Immature natural killer cell (primary cell): ENCODE results near the gene SORCS2. TPM values are rescaled to one million over a fixed set of nuclear protein-coding genes. Genes with fewer than 3 reads are reported as not detected.
A peak's percentile ranks its signal among the peaks of the same experiment; 100 is the strongest.

Experiments
- DNase-seq, 3 donors: peaks; one replicate each; pipeline ENCODE4 v3.0.0; 2022; ENCODE audit warnings: mixed read lengths in 1 of 3
- H3K27ac Mint-ChIP-seq, 6 donors: one replicate each; pipeline ENCODE4 v1.8.0; 2020; ENCODE audit warnings: mixed read lengths in 6 of 6, mild to moderate bottlenecking in 5 of 6, inconsistent platforms in 4 of 6, moderate library complexity in 3 of 6
- H3K27me3 Mint-ChIP-seq, 3 donors: one replicate each; pipeline ENCODE4 v1.8.0; 2020 to 2021; ENCODE audit warnings: low read depth in 3 of 3, mild to moderate bottlenecking in 3 of 3, mixed read lengths in 3 of 3, moderate library complexity in 3 of 3, inconsistent platforms in 1 of 3
- H3K36me3 Mint-ChIP-seq, 3 donors: one replicate each; pipeline ENCODE4 v1.8.0; 2020; ENCODE audit warnings: mixed read lengths in 3 of 3, inconsistent platforms in 2 of 3, mild to moderate bottlenecking in 2 of 3
- H3K4me1 Mint-ChIP-seq, 2 donors: one replicate each; pipeline ENCODE4 v1.8.0; 2020; ENCODE audit warnings: inconsistent platforms in 2 of 2, mild to moderate bottlenecking in 2 of 2, mixed read lengths in 2 of 2, moderate library complexity in 1 of 2
- H3K4me3 Mint-ChIP-seq, 5 donors: one replicate each; pipeline ENCODE4 v1.8.0; 2020; ENCODE audit warnings: mild to moderate bottlenecking in 5 of 5, mixed read lengths in 5 of 5, inconsistent platforms in 3 of 5, moderate library complexity in 3 of 5
- H3K9me3 Mint-ChIP-seq, 6 donors: one replicate each; pipeline ENCODE4 v1.8.0; 2020; ENCODE audit warnings: mild to moderate bottlenecking in 6 of 6, mixed read lengths in 6 of 6, inconsistent platforms in 4 of 6, moderate library complexity in 3 of 6
- polyA plus RNA-seq, 3 donors: library from polyadenylated mRNA; unstranded; fragments of 300-500 nt; fragmentation: Illumina TruSeq; gene quantifications; one replicate each; pipeline ENCODE4 v1.2.3, GENCODE V29; 2021

SORCS2 gene
- polyA plus RNA-seq, 3 donors from 2014 or later: 0.04 to 0.16 TPM; not detected in 1

GRCh38 chr4:7486101-7486500, 293.8 kb downstream of the SORCS2 start:
- Mint-ChIP-seq H3K27me3 (peaks cover 9 to 13% (median 12%) of the 10 kb centered on the region in 3 donors), H3K27ac (no peak overlapping the region), H3K4me1 (no peaks in the 10 kb centered on the region), H3K36me3 (no peaks in the 10 kb centered on the region), H3K9me3 (no peaks in the 10 kb centered on the region), H3K4me3 (no peak overlapping the region)
- DNase-seq: no peak

GRCh38 chr4:7487502-7487901, 295.2 kb downstream of the SORCS2 start:
- no peak overlapping the region for H3K4me3 Mint-ChIP-seq
- no peaks in the 10 kb centered on the region for H3K36me3 Mint-ChIP-seq
- no peak for DNase-seq
- no peaks in the 10 kb centered on the region for H3K9me3 Mint-ChIP-seq
- H3K27ac Mint-ChIP-seq: no peak overlapping the region
- peaks cover 9 to 13% (median 12%) of the 10 kb centered on the region in 3 donors for H3K27me3 Mint-ChIP-seq
- no peaks in the 10 kb centered on the region for H3K4me1 Mint-ChIP-seq

- Mint-ChIP-seq H3K4me3 (no peak overlapping the region), H3K27ac (no peak overlapping the region)
These were observed 295.8 kb downstream of the SORCS2 start for GRCh38 chr4:7487998-7488671.

GRCh38 chr4:7491915-7492314, 299.6 kb downstream of the SORCS2 start:
- H3K4me3 Mint-ChIP-seq: no peak overlapping the region
- H3K9me3 Mint-ChIP-seq: no peaks in the 10 kb centered on the region
- no peaks in the 10 kb centered on the region for H3K4me1 Mint-ChIP-seq
- no peak overlapping the region for H3K27ac Mint-ChIP-seq
- H3K36me3 Mint-ChIP-seq: no peaks in the 10 kb centered on the region
- no peak for DNase-seq
- H3K27me3 Mint-ChIP-seq: peaks cover 7 to 12% (median 7%) of the 10 kb centered on the region in 3 donors

More at GRCh38 chr4:7487998-7488671, 295.8 kb downstream of the SORCS2 start:
- H3K27me3 Mint-ChIP-seq: peaks cover 9 to 13% (median 12%) of the 10 kb centered on the region in 3 donors
- no peaks in the 10 kb centered on the region for H3K4me1 Mint-ChIP-seq
- DNase-seq: no peak
- H3K9me3 Mint-ChIP-seq: no peaks in the 10 kb centered on the region
- H3K36me3 Mint-ChIP-seq: no peaks in the 10 kb centered on the region

GRCh38 chr4:7498446-7499200, 306.3 kb downstream of the SORCS2 start:
- peaks cover 5 to 8% of the 10 kb centered on the region in 2 donors for H3K4me1 Mint-ChIP-seq
- H3K27ac Mint-ChIP-seq: peak overlapping the region in 2 of 6 donors; percentile 13 to 61
- no peaks in the 10 kb centered on the region for H3K36me3 Mint-ChIP-seq
- peaks cover 2 to 6% (median 2%) of the 10 kb centered on the region in 3 donors for H3K27me3 Mint-ChIP-seq
- H3K4me3 Mint-ChIP-seq: no peak overlapping the region
- no peak for DNase-seq
- no peaks in the 10 kb centered on the region for H3K9me3 Mint-ChIP-seq

- Mint-ChIP-seq H3K4me3 (no peak overlapping the region), H3K9me3 (no peaks in the 10 kb centered on the region), H3K4me1 (peaks cover 5 to 8% of the 10 kb centered on the region in 2 donors), H3K36me3 (no peaks in the 10 kb centered on the region), H3K27me3 (peaks cover 0 to 6% (median 2%) of the 10 kb centered on the region in 3 donors), H3K27ac (no peak overlapping the region)
- DNase-seq: no peak
These were observed 307.3 kb downstream of the SORCS2 start for GRCh38 chr4:7499661-7500060.

GRCh38 chr4:7500404-7500803, 308.1 kb downstream of the SORCS2 start:
- no peaks in the 10 kb centered on the region for H3K9me3 Mint-ChIP-seq
- peaks cover 0 to 6% (median 2%) of the 10 kb centered on the region in 3 donors for H3K27me3 Mint-ChIP-seq
- H3K4me1 Mint-ChIP-seq: peaks cover 5 to 8% of the 10 kb centered on the region in 2 donors
- H3K36me3 Mint-ChIP-seq: no peaks in the 10 kb centered on the region
- DNase-seq: peak in 1 of 3 donors; percentile 21
- H3K4me3 Mint-ChIP-seq: no peak overlapping the region
- peak overlapping the region in 1 of 6 donors; percentile 67 for H3K27ac Mint-ChIP-seq

GRCh38 chr4:7501314-7501713, 309.0 kb downstream of the SORCS2 start:
- H3K36me3 Mint-ChIP-seq: no peaks in the 10 kb centered on the region
- no peaks in the 10 kb centered on the region for H3K9me3 Mint-ChIP-seq
- no peak overlapping the region for H3K27ac Mint-ChIP-seq
- peaks cover 5 to 8% of the 10 kb centered on the region in 2 donors for H3K4me1 Mint-ChIP-seq
- H3K27me3 Mint-ChIP-seq: peaks cover 2 to 6% (median 3%) of the 10 kb centered on the region in 3 donors
- no peak overlapping the region for H3K4me3 Mint-ChIP-seq
- no peak for DNase-seq

- Mint-ChIP-seq H3K36me3 (no peaks in the 10 kb centered on the region), H3K27me3 (peaks cover 2 to 3% (median 3%) of the 10 kb centered on the region in 3 donors), H3K9me3 (no peaks in the 10 kb centered on the region), H3K27ac (no peak overlapping the region), H3K4me1 (peaks cover 5 to 8% of the 10 kb centered on the region in 2 donors), H3K4me3 (no peak overlapping the region)
- DNase-seq: no peak
These were observed 309.5 kb downstream of the SORCS2 start for GRCh38 chr4:7501873-7502272.

- no peak overlapping the region for H3K4me3 Mint-ChIP-seq
- no peaks in the 10 kb centered on the region for H3K9me3 Mint-ChIP-seq
- H3K4me1 Mint-ChIP-seq: peaks cover 13 to 15% of the 10 kb centered on the region in 2 donors
- no peaks in the 10 kb centered on the region for H3K36me3 Mint-ChIP-seq
- no peak for DNase-seq
- H3K27ac Mint-ChIP-seq: peak overlapping the region in 1 of 6 donors; percentile 1
- peaks cover under 1 to 5% (median 2%) of the 10 kb centered on the region in 3 donors for H3K27me3 Mint-ChIP-seq
These were observed 311.4 kb downstream of the SORCS2 start for GRCh38 chr4:7503559-7504249.

GRCh38 chr4:7505116-7505900, 313.0 kb downstream of the SORCS2 start:
- DNase-seq: no peak
- Mint-ChIP-seq H3K4me3 (no peak overlapping the region), H3K27ac (peak overlapping the region in 1 of 6 donors; percentile 37), H3K9me3 (no peaks in the 10 kb centered on the region), H3K36me3 (no peaks in the 10 kb centered on the region), H3K4me1 (peaks cover 11 to 15% of the 10 kb centered on the region in 2 donors), H3K27me3 (peaks cover 0 to 8% (median 3%) of the 10 kb centered on the region in 3 donors)

GRCh38 chr4:7506119-7506518, 313.8 kb downstream of the SORCS2 start:
- Mint-ChIP-seq H3K4me1 (peaks cover 8 to 9% of the 10 kb centered on the region in 2 donors), H3K4me3 (no peak overlapping the region), H3K27ac (no peak overlapping the region), H3K36me3 (no peaks in the 10 kb centered on the region), H3K27me3 (peaks cover 3 to 8% (median 7%) of the 10 kb centered on the region in 3 donors), H3K9me3 (no peaks in the 10 kb centered on the region)
- no peak for DNase-seq

GRCh38 chr4:7506572-7506971, 314.2 kb downstream of the SORCS2 start:
- no peaks in the 10 kb centered on the region for H3K36me3 Mint-ChIP-seq
- no peak for DNase-seq
- peaks cover 3 to 8% (median 7%) of the 10 kb centered on the region in 3 donors for H3K27me3 Mint-ChIP-seq
- no peak overlapping the region for H3K4me3 Mint-ChIP-seq
- peaks cover 8 to 9% of the 10 kb centered on the region in 2 donors for H3K4me1 Mint-ChIP-seq
- H3K27ac Mint-ChIP-seq: peak overlapping the region in 1 of 6 donors; percentile 10
- H3K9me3 Mint-ChIP-seq: no peaks in the 10 kb centered on the region
